Endothelial cell of umbilical vein (primary cell): ENCODE data around the gene PRRX2. TPM values are rescaled to one million over a fixed set of nuclear protein-coding genes. Genes with fewer than 3 reads are reported as not detected.

Source experiments
- BruUV-seq: library from RNA; stranded (reverse); fragments of 400-500 nt; replicated peaks from 2 replicates; lab custom pipeline; 2021; lab: Mats Ljungman, UMichigan
- CTCF ChIA-PET: fragments of 300-600, 350-600 bp; sonication (Branson Sonifier 250); formaldehyde crosslinking; loops from one replicate; lab custom pipeline; 2021; ENCODE audit warnings: antibody characterized with exemption, inconsistent platforms; lab: Charles Lee
- POLR2A ChIA-PET: fragments of 300-600, 350-600 bp; sonication (Branson Sonifier 250); formaldehyde crosslinking; loops from one replicate; lab custom pipeline; 2021; ENCODE audit warnings: antibody characterized with exemption, inconsistent platforms; lab: Charles Lee
- DNase-seq: peaks from one replicate; pipeline ENCODE4 v3.0.0-alpha.2; 2011; ENCODE audit warnings: low read depth, low spot score
- FAIRE-seq: peaks from 2 replicates; lab custom pipeline; 2011; peaks lifted over from hg19 to GRCh38; lab: Jason Lieb, UNC
- H2AFZ ChIP-seq: 2 replicates; pipeline ENCODE4 v1.6.0; 2012; ENCODE audit warnings: low read depth, low read length, control low read depth, inconsistent platforms
- H3K27ac ChIP-seq: 2 replicates; pipeline ENCODE4 v1.5.1; 2011; ENCODE audit warnings: low read depth, mild to moderate bottlenecking, control low read depth, low read length, moderate library complexity; ENCODE audit not compliant: insufficient read depth
- H3K27me3 ChIP-seq, 2 experiments: 2 replicates each; pipeline versions ENCODE4 v1.6.0 to v1.6.1; 2011; ENCODE audit warnings: low read length in 2 of 2, mixed read lengths in 1 of 2; ENCODE audit not compliant: control insufficient read depth in 2 of 2, insufficient read depth in 2 of 2
- H3K36me3 ChIP-seq, 2 experiments: 2 replicates in 1 of 2; 3 replicates in 1 of 2; pipeline ENCODE4 v1.5.1; 2011; ENCODE audit warnings: low read length in 2 of 2, mild to moderate bottlenecking in 1 of 2, moderate library complexity in 1 of 2; ENCODE audit not compliant: control insufficient read depth in 2 of 2, insufficient read depth in 2 of 2; ENCODE audit errors: extremely low read depth in 1 of 2
- H3K4me1 ChIP-seq: 3 replicates; pipeline ENCODE4 v1.5.1; 2011; ENCODE audit warnings: mild to moderate bottlenecking, low read length; ENCODE audit not compliant: control insufficient read depth, insufficient read depth; ENCODE audit errors: extremely low read depth
- H3K4me2 ChIP-seq: 2 replicates; pipeline ENCODE4 v1.6.1; 2011; ENCODE audit warnings: low read length, control low read depth, mixed read lengths; ENCODE audit not compliant: insufficient read depth
- H3K4me3 ChIP-seq, 3 experiments: fragments of 200-600 bp in 1 of 3; sonication (generic), shearing (Covaris generic) in 1 of 3; replicated peaks in 1 of 3; 2 replicates each; pipeline ENCODE4 v1.5.1; 2011 to 2016; ENCODE audit warnings: control low read depth in 3 of 3, low read length in 3 of 3, mild to moderate bottlenecking in 2 of 3, inconsistent platforms in 1 of 3, low read depth in 1 of 3, moderate library complexity in 1 of 3; ENCODE audit not compliant: insufficient read depth in 1 of 3
- H3K79me2 ChIP-seq: 2 replicates; pipeline ENCODE4 v1.6.0; 2012; ENCODE audit warnings: low read length, inconsistent platforms; ENCODE audit not compliant: control insufficient read depth, insufficient read depth
- H3K9ac ChIP-seq: replicated peaks from 2 replicates; pipeline ENCODE3; 2011; ENCODE audit warnings: low read length, control low read depth; ENCODE audit not compliant: insufficient read depth; ENCODE audit errors: extremely low read depth
- H3K9me1 ChIP-seq: replicated peaks from 3 replicates; pipeline ENCODE4 v1.6.0; 2011; ENCODE audit warnings: mild to moderate bottlenecking, low read length; ENCODE audit not compliant: control insufficient read depth, insufficient read depth; ENCODE audit errors: extremely low read depth
- H3K9me3 ChIP-seq: replicated peaks from 2 replicates; pipeline ENCODE4 v1.5.1; 2012; ENCODE audit warnings: low read length, inconsistent platforms; ENCODE audit not compliant: control insufficient read depth, insufficient read depth
- H4K20me1 ChIP-seq: replicated peaks from 2 replicates; pipeline ENCODE3; 2011; ENCODE audit warnings: mild to moderate bottlenecking, low read length; ENCODE audit not compliant: control insufficient read depth, insufficient read depth; ENCODE audit errors: extremely low read depth
- CTCF ChIP-seq, 2 donors: IDR thresholded peaks; 1 replicate in 1 of 2; 2 replicates in 1 of 2; pipeline ENCODE4 v1.5.1; 2011; ENCODE audit warnings: low read length in 2 of 2, mild to moderate bottlenecking in 2 of 2, moderate library complexity in 2 of 2, control low read depth in 1 of 2, inconsistent platforms in 1 of 2, low read depth in 1 of 2; ENCODE audit not compliant: insufficient read depth in 1 of 2; ENCODE audit errors: extremely low read depth in 1 of 2
- EZH2 ChIP-seq: IDR thresholded peaks from 2 replicates; pipeline ENCODE4 v1.6.1; 2012; ENCODE audit warnings: borderline replicate concordance, low read depth, mild to moderate bottlenecking, moderate library complexity, low read length, inconsistent platforms; ENCODE audit not compliant: severe bottlenecking
- FOS ChIP-seq: IDR thresholded peaks from 2 replicates; pipeline ENCODE4 v1.6.1; 2011; ENCODE audit warnings: mild to moderate bottlenecking, low read length, moderate library complexity, borderline replicate concordance; ENCODE audit not compliant: insufficient read depth
- GATA2 ChIP-seq: IDR thresholded peaks from 2 replicates; pipeline ENCODE4 v1.7.0; 2011; ENCODE audit warnings: low read depth, mild to moderate bottlenecking, moderate library complexity, mixed read lengths, low read length; ENCODE audit not compliant: insufficient read length, insufficient read depth
- JUN ChIP-seq: IDR thresholded peaks from 2 replicates; pipeline ENCODE4 v1.6.1; 2011; ENCODE audit warnings: borderline replicate concordance, low read depth; ENCODE audit not compliant: insufficient read length, insufficient read depth
- MAX ChIP-seq: IDR thresholded peaks from 2 replicates; pipeline ENCODE4 v1.6.1; 2011; ENCODE audit not compliant: insufficient read depth, insufficient read length
- MYC ChIP-seq: IDR thresholded peaks from one replicate; pipeline ENCODE4 v1.6.1; 2011; ENCODE audit warnings: mild to moderate bottlenecking, low read depth, low read length
- POLR2A ChIP-seq: IDR thresholded peaks from 2 replicates; pipeline ENCODE4 v1.6.1; 2012; ENCODE audit warnings: low read depth, mild to moderate bottlenecking, control low read depth, low read length
- POLR2AphosphoS5 ChIP-seq: IDR thresholded peaks from 2 replicates; pipeline ENCODE4 v1.6.1; 2012; ENCODE audit warnings: low read depth, mild to moderate bottlenecking, control low read depth, low read length, moderate library complexity; ENCODE audit not compliant: insufficient read depth
- dilution Hi-C: fragments of 300-500 bp; cut with MboI; formaldehyde crosslinking; loops from one replicate; pipeline ENCODE4 v1.15.0; 2019; ENCODE audit warnings: low sequenced_read_pairs; ENCODE audit not compliant: extremely low pct_ligation_motif_present
- intact Hi-C: fragments of 100-400 bp; cut with micrococcal nuclease; formaldehyde crosslinking; loops from one replicate; pipeline ENCODE4 v1.10.0; 2022
- polyA plus RNA-seq, 4 experiments: library from polyadenylated mRNA; depleted of rRNA in 3 of 4; stranded (reverse) in 3 of 4; unstranded in 1 of 4; fragments of >200 nt; gene quantifications; 2 replicates each; pipeline versions ENCODE4 v1.2.1 to v1.2.3, GENCODE V29; 2011 to 2012; ENCODE audit warnings: missing spikeins in 1 of 4
- total RNA-seq: library from RNA; stranded (reverse); gene quantifications from 2 replicates; pipeline ENCODE4 v1.2.3, GENCODE V29; 2021

The PRRX2 gene
- total and polyA plus RNA-seq, 2 donors (not counting 3 experiments of a cell fraction or from before 2014, with no cell fraction given), result 0.19 to 0.77 TPM

- CTCF ChIA-PET, result interaction anchor here (1.0 to 1.1 kb wide), 2 partner anchors 10 to 73 kb away, joined by 3 read pairs; no protein-coding TSS in a partner anchor
- dilution Hi-C loops (no loop called here), intact Hi-C loops (no loop called here)
- no TSS peak for BruUV-seq
- H4K20me1 ChIP-seq, result no peaks in the 10 kb centered on the region
- H3K36me3 ChIP-seq, result no peaks in the 10 kb centered on the region
- no peaks in the 10 kb centered on the region for H3K79me2 ChIP-seq
- FAIRE-seq (no peak), DNase-seq (no peak)
- POLR2A ChIA-PET, result no interaction called here
- no peak overlapping the region for H3K9ac ChIP-seq
- TF ChIP-seq EZH2, result no peak
- TF ChIP-seq MAX, result no peak
- TF ChIP-seq GATA2, result no peak
- TF ChIP-seq CTCF (IDR thresholded peaks at IDR 0.05; ENCODE audit: extremely low read depth in 1 of 2, insufficient read depth in 1 of 2, low read depth in 1 of 2, low read length in 2 of 2), result no peak
- no peak for TF ChIP-seq FOS
- TF ChIP-seq MYC, result no peak
- TF ChIP-seq POLR2AphosphoS5, result no peak
- TF ChIP-seq JUN, result no peak
- TF ChIP-seq POLR2A, result no peak
- H3K4me2 ChIP-seq, result no peak overlapping the region
- H3K27me3 ChIP-seq, result no peaks in the 10 kb centered on the region
- H3K27ac ChIP-seq, result no peak overlapping the region
- H3K9me1 ChIP-seq, result no peaks in the 10 kb centered on the region
- H3K9me3 ChIP-seq, result no peaks in the 10 kb centered on the region
- H2AFZ ChIP-seq, result no peak overlapping the region
- no peak overlapping the region for H3K4me3 ChIP-seq
- no peaks in the 10 kb centered on the region for H3K4me1 ChIP-seq
Observed at GRCh38 chr9:129685933-129686259, 20.4 kb downstream of the PRRX2 start.
